NCI-H2171 treated with DMSO at 0.1 percent for 48 hours (cell line): ENCODE data around the gene RIT1.
A peak's percentile ranks its signal among the peaks of the same experiment; 100 is the strongest.

Experiments used
- DNase-seq: peaks from one replicate; lab custom pipeline; 2025; lab: John Stamatoyannopoulos, UW

RIT1 gene

GRCh38 chr1:155856975-155857930, 53.9 kb downstream of the RIT1 start, which contains the start of gene GON4L:
TSS of gene GON4L (minus strand) at chr1:155857214. CDS start at chr1:155853780, 3,434 bp downstream.
- peak; percentile 93 for DNase-seq

GRCh38 chr1:155856257-155856974, 54.7 kb downstream of the RIT1 start:
- no peak for DNase-seq

- DNase-seq = no peak
These were observed 60.8 kb downstream of the RIT1 start for GRCh38 chr1:155850345-155850744.

- DNase-seq = no peak
These were observed 63.2 kb downstream of the RIT1 start for GRCh38 chr1:155847823-155848529.
